GM19351 (cell line): ENCODE measurements around the gene ICE2.
"Not testable (repeated sequence)": the region's sequence is repeated elsewhere in the genome, so short reads cannot be mapped to it uniquely, and the experiment has no call there.

Experiments used
- ATAC-seq: cut with Tn5 transposase; IDR thresholded peaks from one replicate; pipeline ENCODE4 v1.9.1; 2021; ENCODE audit warnings: mild to moderate bottlenecking, moderate library complexity; ENCODE audit not compliant: unreplicated experiment

Gene ICE2

GRCh38 chr15:60411774-60412425 is 67.0 kb downstream of the ICE2 start:
- ATAC-seq, result no peak

- ATAC-seq, result not testable (repeated sequence)
Measured at GRCh38 chr15:60410350-60410749, 68.6 kb downstream of the ICE2 start.

- ATAC-seq, result no peak
Measured at GRCh38 chr15:60408463-60408981, 70.4 kb downstream of the ICE2 start.

GRCh38 chr15:60407415-60407805 is 71.5 kb downstream of the ICE2 start:
- no peak for ATAC-seq

- ATAC-seq, result no peak
Measured at GRCh38 chr15:60406513-60407414, 72.2 kb downstream of the ICE2 start.

- ATAC-seq, result no peak
Measured at GRCh38 chr15:60405399-60405798, 73.5 kb downstream of the ICE2 start.

- not testable (repeated sequence) for ATAC-seq
Measured at GRCh38 chr15:60404351-60404750, 74.6 kb downstream of the ICE2 start.

- ATAC-seq, result no peak
Measured at GRCh38 chr15:60400944-60401343, 78.0 kb downstream of the ICE2 start.

- no peak for ATAC-seq
Measured at GRCh38 chr15:60399931-60400330, 79.0 kb downstream of the ICE2 start.

GRCh38 chr15:60399246-60399915 is 79.6 kb downstream of the ICE2 start:
- ATAC-seq, result no peak

- peak; percentile 63 for ATAC-seq
Measured at GRCh38 chr15:60397772-60398445, 81.0 kb downstream of the ICE2 start, which contains the start of gene ANXA2. Gene ANXA2, minus strand, starts transcription at chr15:60397986. Its CDS starts 11,911 bp downstream, at chr15:60386075.

- peak; percentile 80 for ATAC-seq
Measured at GRCh38 chr15:60396958-60397771, 81.8 kb downstream of the ICE2 start.

- ATAC-seq, result no peak
Measured at GRCh38 chr15:60396560-60396957, 82.4 kb downstream of the ICE2 start.

GRCh38 chr15:60396100-60396499 is 82.8 kb downstream of the ICE2 start:
- no peak for ATAC-seq

GRCh38 chr15:60395276-60396011 is 83.5 kb downstream of the ICE2 start:
- no peak for ATAC-seq

- no peak for ATAC-seq
Measured at GRCh38 chr15:60394689-60395097, 84.2 kb downstream of the ICE2 start.

- ATAC-seq, result no peak
Measured at GRCh38 chr15:60392986-60393790, 85.8 kb downstream of the ICE2 start.

GRCh38 chr15:60392601-60392985 is 86.3 kb downstream of the ICE2 start:
- ATAC-seq, result no peak
